PC-3 (cell line): ENCODE measurements around the gene SLC35E3. TPM values are rescaled to one million over a fixed set of nuclear protein-coding genes. Genes with fewer than 3 reads are reported as not detected.

ENCODE experiments used
- ATAC-seq: fragments of 200-7000 bp; cut with Tn5 transposase; 2 replicates; pipeline ENCODE4 v1.9.1; 2020; ENCODE audit warnings: mild to moderate bottlenecking, moderate library complexity
- BruUV-seq: library from RNA; stranded (reverse); fragments of 400-500 nt; replicated peaks from 2 replicates; lab custom pipeline; 2021; lab: Mats Ljungman, UMichigan
- CTCF ChIA-PET: fragments of 300-600 bp; sonication (Branson Sonifier 250); formaldehyde crosslinking; loops from one replicate; lab custom pipeline; 2022; ENCODE audit warnings: antibody characterized with exemption; lab: Charles Lee
- POLR2A ChIA-PET: fragments of 300-600 bp; sonication (Branson Sonifier 250); formaldehyde crosslinking; loops from one replicate; lab custom pipeline; 2022; ENCODE audit warnings: antibody characterized with exemption; ENCODE audit not compliant: unreplicated experiment; lab: Charles Lee
- DNase-seq: peaks from one replicate; pipeline ENCODE4 v3.0.0-alpha.2; 2015
- H2AFZ ChIP-seq: fragments of 300-600 bp; sonication (generic); 2 replicates; pipeline ENCODE4 v1.6.0; 2016; ENCODE audit warnings: antibody characterized with exemption, low read length
- H3F3A ChIP-seq: fragments of 300-600 bp; sonication (generic); one replicate; pipeline ENCODE4 v1.6.0; 2017; ENCODE audit warnings: antibody characterized with exemption, low read length, control low read depth, mild to moderate bottlenecking; ENCODE audit not compliant: unreplicated experiment
- H3K27ac ChIP-seq: fragments of 300-600 bp; sonication (generic); 2 replicates; pipeline ENCODE4 v1.5.1; 2016; ENCODE audit warnings: mild to moderate bottlenecking, low read length
- H3K27me3 ChIP-seq: fragments of 300-600 bp; sonication (generic); 2 replicates; pipeline ENCODE4 v1.6.1; 2016; ENCODE audit warnings: low read length, mixed read lengths
- H3K36me3 ChIP-seq: fragments of 300-600 bp; sonication (generic); 2 replicates; pipeline ENCODE4 v1.6.1; 2016; ENCODE audit warnings: low read depth, mixed run types, low read length, mixed read lengths
- H3K4me1 ChIP-seq: fragments of 300-600 bp; sonication (generic); 2 replicates; pipeline ENCODE4 v1.5.1; 2016; ENCODE audit warnings: low read length; ENCODE audit not compliant: insufficient read depth
- H3K4me2 ChIP-seq: fragments of 300-600 bp; sonication (generic); 2 replicates; pipeline ENCODE4 v1.6.0; 2016; ENCODE audit warnings: low read length
- H3K4me3 ChIP-seq: fragments of 300-600 bp; sonication (generic); 2 replicates; pipeline ENCODE4 v1.5.1; 2016; ENCODE audit warnings: mild to moderate bottlenecking, low read length, mixed read lengths
- H3K79me2 ChIP-seq: fragments of 300-600 bp; sonication (generic); 2 replicates; pipeline ENCODE4 v1.6.1; 2017; ENCODE audit warnings: low read length, mixed read lengths
- H3K9ac ChIP-seq: fragments of 300-600 bp; sonication (generic); 2 replicates; pipeline ENCODE4 v1.6.0; 2016; ENCODE audit warnings: mild to moderate bottlenecking, low read length
- H3K9me2 ChIP-seq: fragments of 300-600 bp; sonication (generic); replicated peaks from 2 replicates; pipeline ENCODE4 v1.6.1; 2016; ENCODE audit warnings: mixed run types, low read length, mixed read lengths
- H3K9me3 ChIP-seq: fragments of 300-600 bp; sonication (generic); 2 replicates; pipeline ENCODE4 v1.6.1; 2016; ENCODE audit warnings: low read length, mixed read lengths
- H4K20me1 ChIP-seq: fragments of 300-600 bp; sonication (generic); 2 replicates; pipeline ENCODE4 v1.6.1; 2016; ENCODE audit warnings: low read length, mixed read lengths
- CTCF ChIP-seq: fragments of 300-600 bp; sonication (generic); conservative IDR thresholded peaks from 2 replicates; pipeline ENCODE4 v1.5.1; 2017; ENCODE audit warnings: antibody characterized with exemption, low read depth, mild to moderate bottlenecking, low read length
- EZH2 ChIP-seq: fragments of 300-600 bp; sonication (generic); IDR thresholded peaks from one replicate; pipeline ENCODE4 v1.6.1; 2017; ENCODE audit warnings: antibody characterized with exemption, mild to moderate bottlenecking, low read length; ENCODE audit not compliant: unreplicated experiment
- EZH2phosphoT487 ChIP-seq: fragments of 300-600 bp; sonication (generic); IDR thresholded peaks from 2 replicates; pipeline ENCODE4 v1.6.1; 2018; ENCODE audit warnings: mild to moderate bottlenecking, antibody characterized with exemption, low read length, borderline replicate concordance
- intact Hi-C: fragments of 100-400 bp; cut with micrococcal nuclease; formaldehyde crosslinking; loops from 2 replicates; pipeline ENCODE4 v1.9.0; 2023
- total RNA-seq: library from RNA; depleted of rRNA; stranded (reverse); fragments of >200 nt; gene quantifications from 2 replicates; pipeline ENCODE4 v1.2.3, GENCODE V29; 2014

SLC35E3 gene
- total RNA-seq, 1 experiment from 2014 or later, result 2.2 TPM

GRCh38 chr12:68788554-68789143, 42.7 kb downstream of the SLC35E3 start:
- BruUV-seq, result no TSS peak
- H3K4me1 ChIP-seq, result no peaks in the 10 kb centered on the region

GRCh38 chr12:68789144-68789878, 43.3 kb downstream of the SLC35E3 start:
- no TSS peak for BruUV-seq
- DNase-seq, result no peak
- no peak for TF ChIP-seq EZH2phosphoT487
- TF ChIP-seq EZH2, result no peak
- no peak for TF ChIP-seq CTCF

More at GRCh38 chr12:68788554-68789143, 42.7 kb downstream of the SLC35E3 start:
- ChIA-PET CTCF (no interaction called here), POLR2A (no interaction called here)
- H3K9me3 ChIP-seq, result no peaks in the 10 kb centered on the region
- H3K79me2 ChIP-seq, result no peaks in the 10 kb centered on the region
- no peak for DNase-seq
- intact Hi-C loops, result no loop called here
- no peak overlapping the region for H3K9ac ChIP-seq
- no peaks in the 10 kb centered on the region for H3K27me3 ChIP-seq
- no peak overlapping the region for H3K27ac ChIP-seq
- no peak overlapping the region for H3K4me2 ChIP-seq
- H3K4me3 ChIP-seq, result no peak overlapping the region
- no peaks in the 10 kb centered on the region for H4K20me1 ChIP-seq
- no peaks in the 10 kb centered on the region for H3F3A ChIP-seq
- H3K36me3 ChIP-seq, result no peaks in the 10 kb centered on the region
- ATAC-seq, result no peak
- TF ChIP-seq EZH2 (no peak), CTCF (no peak), EZH2phosphoT487 (no peak)
- H3K9me2 ChIP-seq, result no peaks in the 10 kb centered on the region
- no peak overlapping the region for H2AFZ ChIP-seq

More at GRCh38 chr12:68789144-68789878, 43.3 kb downstream of the SLC35E3 start:
- Histone ChIP-seq H3K4me3 (no peak overlapping the region), H4K20me1 (no peaks in the 10 kb centered on the region), H2AFZ (no peak overlapping the region), H3K4me1 (0 out of 2 replicates have a peak, but pooled peaks cover under 1% of the 10 kb centered on the region), H3F3A (no peaks in the 10 kb centered on the region), H3K4me2 (no peak overlapping the region), H3K79me2 (no peaks in the 10 kb centered on the region), H3K36me3 (no peaks in the 10 kb centered on the region), H3K27ac (no peak overlapping the region), H3K27me3 (no peaks in the 10 kb centered on the region), H3K9me3 (no peaks in the 10 kb centered on the region), H3K9ac (no peak overlapping the region), H3K9me2 (no peaks in the 10 kb centered on the region)
- intact Hi-C loops, result no loop called here
- ATAC-seq, result no peak
- ChIA-PET POLR2A (no interaction called here), CTCF (no interaction called here)
